A673 (cell line): ENCODE measurements around the gene ZYG11A.

Experiments
- EZH2 ChIP-seq: fragments of 200-600 bp; sonication (generic); IDR thresholded peaks from 2 replicates; pipeline ENCODE4 v1.6.1; 2017; ENCODE audit warnings: borderline replicate concordance, low read depth, mild to moderate bottlenecking, mixed read lengths, antibody characterized with exemption, low read length; ENCODE audit not compliant: poor library complexity, severe bottlenecking
- TF ChIP-seq, protein P1 (sequence below): fragments of 300-800, 200-600 bp; sonication (generic); conservative IDR thresholded peaks from 2 replicates; pipeline ENCODE4 v1.5.1; 2017; ENCODE audit warnings: low read depth, mild to moderate bottlenecking, antibody characterized with exemption, low read length, moderate library complexity, mixed read lengths

DNA sequence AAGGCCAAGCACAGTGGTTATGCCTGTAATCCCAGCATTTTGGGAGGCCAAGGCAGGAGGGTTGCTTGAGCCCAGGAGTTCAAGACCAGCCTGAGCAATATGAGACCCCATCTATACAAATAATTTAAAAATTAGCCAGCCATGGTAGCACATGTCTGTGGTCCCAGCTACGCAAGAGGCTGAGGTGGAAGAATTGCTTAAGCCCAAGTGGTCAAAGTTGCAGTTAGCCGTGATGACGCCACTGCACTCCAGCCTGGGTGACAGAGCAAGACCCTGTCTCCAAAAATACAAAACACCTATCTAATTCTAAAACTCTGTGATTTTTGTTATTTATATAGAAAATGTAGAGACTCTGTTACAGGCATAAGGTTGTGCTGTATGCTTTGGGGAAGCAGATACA is 44.2 kb upstream of the ZYG11A start:
- TF ChIP-seq, protein P1, sequence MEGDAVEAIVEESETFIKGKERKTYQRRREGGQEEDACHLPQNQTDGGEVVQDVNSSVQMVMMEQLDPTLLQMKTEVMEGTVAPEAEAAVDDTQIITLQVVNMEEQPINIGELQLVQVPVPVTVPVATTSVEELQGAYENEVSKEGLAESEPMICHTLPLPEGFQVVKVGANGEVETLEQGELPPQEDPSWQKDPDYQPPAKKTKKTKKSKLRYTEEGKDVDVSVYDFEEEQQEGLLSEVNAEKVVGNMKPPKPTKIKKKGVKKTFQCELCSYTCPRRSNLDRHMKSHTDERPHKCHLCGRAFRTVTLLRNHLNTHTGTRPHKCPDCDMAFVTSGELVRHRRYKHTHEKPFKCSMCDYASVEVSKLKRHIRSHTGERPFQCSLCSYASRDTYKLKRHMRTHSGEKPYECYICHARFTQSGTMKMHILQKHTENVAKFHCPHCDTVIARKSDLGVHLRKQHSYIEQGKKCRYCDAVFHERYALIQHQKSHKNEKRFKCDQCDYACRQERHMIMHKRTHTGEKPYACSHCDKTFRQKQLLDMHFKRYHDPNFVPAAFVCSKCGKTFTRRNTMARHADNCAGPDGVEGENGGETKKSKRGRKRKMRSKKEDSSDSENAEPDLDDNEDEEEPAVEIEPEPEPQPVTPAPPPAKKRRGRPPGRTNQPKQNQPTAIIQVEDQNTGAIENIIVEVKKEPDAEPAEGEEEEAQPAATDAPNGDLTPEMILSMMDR, result no peak
- TF ChIP-seq EZH2, result no peak
